ENCODE data around the gene GPR15LG.
A peak's percentile ranks its signal among the peaks of the same experiment; 100 is the strongest.

GPR15LG gene

GRCh38 chr10:84193846-84194423, 20.3 kb downstream of the GPR15LG start:
- DNase-seq (ENCODE audit: low read depth in 2 of 2): no peak

- DNase-seq (ENCODE audit: low read depth in 2 of 2): peak in 1 of 2 donors; percentile 38
These were observed 20.9 kb downstream of the GPR15LG start, which contains the start of gene CDHR1 for GRCh38 chr10:84194424-84195043. Gene CDHR1 (plus strand): TSS chr10:84194537. CDS start chr10:84194761, 224 bp downstream.

DNA sequence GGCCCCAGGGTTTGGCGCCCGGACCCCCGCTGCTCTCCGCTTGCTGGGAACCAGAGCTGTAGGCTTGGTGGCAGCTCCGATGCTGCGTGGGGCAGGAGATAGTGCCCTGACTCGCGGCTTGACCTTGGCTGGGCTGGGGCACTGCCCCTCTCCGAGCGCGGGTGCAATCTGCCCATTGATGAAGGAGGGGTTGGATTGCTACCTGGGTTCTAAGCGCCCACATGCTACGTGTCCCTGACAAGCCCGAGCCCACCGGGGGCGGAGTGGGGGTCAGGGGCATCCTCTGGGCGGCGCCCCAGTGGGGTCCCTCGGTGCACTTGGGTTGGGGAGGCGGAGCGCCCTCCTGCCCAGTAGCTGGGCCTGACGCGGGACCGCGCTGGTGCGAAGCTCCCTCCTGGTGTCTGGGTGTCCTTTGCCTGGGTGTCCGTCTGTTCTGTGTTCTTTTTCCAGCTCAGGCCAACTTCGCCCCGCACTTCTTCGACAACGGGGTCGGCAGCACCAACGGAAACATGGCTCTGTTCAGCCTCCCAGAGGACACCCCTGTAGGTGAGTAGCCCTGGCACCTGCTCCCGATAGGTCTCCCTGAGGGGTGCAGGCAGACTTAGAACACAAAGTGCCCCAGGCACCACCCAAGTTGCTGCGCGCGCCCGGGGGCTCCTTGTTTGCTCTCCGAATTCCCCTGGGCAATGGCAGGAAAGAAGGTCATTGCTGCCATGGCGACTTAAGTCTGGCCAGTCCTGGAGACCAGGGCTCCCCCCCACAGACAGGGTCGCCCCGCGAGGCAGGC, 21.6 kb downstream of the GPR15LG start:
- no peak for DNase-seq (ENCODE audit: low read depth in 2 of 2)

DNA sequence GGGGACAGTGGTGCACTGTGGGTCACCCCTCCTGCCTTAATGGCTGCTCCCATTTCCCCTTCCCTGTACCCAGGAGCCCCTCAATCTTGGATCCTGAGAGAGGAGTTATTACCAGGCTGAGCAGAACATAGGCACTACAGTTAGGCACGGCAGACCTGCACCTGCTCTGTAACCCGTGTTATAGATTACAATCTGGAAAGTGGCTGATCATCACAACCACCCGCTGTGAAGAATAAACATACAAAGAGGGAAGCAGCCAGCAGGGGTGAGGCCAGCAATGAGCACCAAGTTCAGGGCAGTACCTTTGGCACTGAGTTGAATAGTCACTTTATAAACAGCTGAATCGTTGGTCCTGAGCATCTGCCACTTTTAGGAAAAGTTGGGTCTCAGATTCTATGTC, 22.5 kb downstream of the GPR15LG start:
- DNase-seq (ENCODE audit: low read depth in 2 of 2): no peak

DNA sequence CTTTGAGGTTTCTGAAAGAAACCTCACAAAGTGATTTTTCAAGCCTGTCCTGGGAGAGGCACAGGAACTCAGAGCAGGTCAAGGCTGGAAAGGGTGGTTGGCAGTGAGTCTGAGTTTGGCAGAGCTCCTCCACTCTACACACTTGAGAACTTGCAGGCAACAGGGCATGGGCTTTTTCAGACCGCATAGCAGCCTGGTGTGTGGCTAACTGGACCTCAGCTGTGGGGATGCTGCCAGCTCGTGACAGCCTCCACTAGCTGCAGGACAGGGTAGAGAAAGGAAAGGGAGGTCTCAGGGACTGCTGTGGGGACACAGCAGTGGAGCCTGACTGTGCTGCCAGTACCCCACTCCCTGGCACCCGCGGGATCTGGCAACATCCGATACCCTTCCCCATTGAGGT, 23.3 kb downstream of the GPR15LG start:
- DNase-seq (ENCODE audit: low read depth in 2 of 2): no peak

- DNase-seq (ENCODE audit: low read depth in 2 of 2): no peak
These were observed 24.0 kb downstream of the GPR15LG start for GRCh38 chr10:84197643-84198042.

- no peak for DNase-seq (ENCODE audit: low read depth in 2 of 2)
These were observed 24.8 kb downstream of the GPR15LG start for GRCh38 chr10:84198206-84198915.

DNA sequence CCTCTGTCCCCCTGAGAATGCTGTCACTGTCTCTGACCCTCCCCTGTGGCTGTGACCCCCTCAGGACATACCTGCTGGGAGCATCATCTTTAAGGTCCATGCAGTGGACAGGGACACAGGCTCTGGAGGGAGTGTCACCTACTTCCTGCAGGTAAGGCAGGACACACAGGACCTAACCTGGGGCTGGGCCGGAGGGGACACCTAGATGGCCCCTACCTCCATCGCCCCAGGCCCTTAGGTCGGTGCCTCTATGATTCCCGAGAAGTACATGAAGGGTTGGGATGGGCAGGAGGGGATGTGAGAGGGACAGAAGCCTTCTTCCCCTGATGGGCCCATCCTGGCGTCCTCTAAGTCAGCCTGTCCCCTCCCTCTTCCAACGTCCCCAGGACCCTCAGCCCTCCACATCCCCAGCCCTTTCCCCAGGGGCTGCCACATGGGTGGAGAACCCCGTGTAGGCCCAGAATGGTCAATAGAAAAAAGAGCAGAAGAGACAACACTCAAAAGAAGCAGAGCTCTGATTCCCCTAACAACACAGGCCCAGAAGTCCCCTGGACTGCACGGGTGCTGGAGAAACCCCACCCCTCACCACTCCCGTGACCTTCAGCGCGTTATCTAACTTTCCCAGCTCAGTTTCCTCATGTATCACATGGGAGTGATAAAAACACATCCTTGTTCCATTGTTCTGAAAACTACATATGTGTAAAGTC, 27.1 kb downstream of the GPR15LG start:
- no peak for DNase-seq (ENCODE audit: low read depth in 2 of 2)

GRCh38 chr10:84201244-84201606, 27.6 kb downstream of the GPR15LG start:
- DNase-seq (ENCODE audit: low read depth in 2 of 2): no peak

DNA sequence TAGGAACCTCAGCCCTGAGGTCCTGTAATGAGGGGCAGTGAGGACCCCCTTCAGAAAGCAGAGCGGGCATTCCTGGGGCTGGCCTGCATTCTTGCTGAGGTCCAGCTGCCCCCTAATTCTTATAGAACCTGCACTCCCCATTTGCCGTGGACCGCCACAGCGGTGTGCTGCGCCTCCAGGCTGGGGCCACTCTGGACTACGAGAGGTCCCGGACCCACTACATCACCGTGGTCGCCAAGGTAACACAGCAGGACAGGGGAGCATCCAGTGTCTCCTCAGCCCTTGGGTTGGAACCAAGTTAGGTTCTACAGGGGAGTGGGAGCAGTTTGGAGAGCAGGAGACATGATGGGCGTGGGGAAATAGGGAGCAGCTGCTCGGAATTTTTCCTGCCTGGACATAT, 28.1 kb downstream of the GPR15LG start:
- DNase-seq (ENCODE audit: low read depth in 2 of 2): no peak

DNA sequence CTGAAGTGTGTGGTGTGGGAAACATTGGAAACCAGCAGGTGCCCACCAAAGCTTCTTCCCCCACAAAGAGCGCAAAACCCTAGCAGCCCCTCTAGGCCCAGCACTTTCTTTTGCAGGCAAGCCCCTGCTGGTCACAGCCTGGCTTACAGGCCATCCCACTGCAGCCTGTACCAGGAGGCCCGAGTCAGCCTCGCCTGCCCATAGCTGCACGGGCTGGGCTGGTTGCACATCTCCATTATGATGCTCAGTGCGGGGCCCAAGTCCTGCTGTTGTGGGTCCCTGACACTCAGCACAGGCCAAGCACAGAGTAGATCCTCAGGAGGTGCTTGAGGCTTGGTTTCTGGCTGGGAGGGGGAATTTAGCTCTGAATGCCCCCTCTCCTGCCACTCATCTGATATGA, 28.7 kb downstream of the GPR15LG start:
- no peak for DNase-seq (ENCODE audit: low read depth in 2 of 2)

DNA sequence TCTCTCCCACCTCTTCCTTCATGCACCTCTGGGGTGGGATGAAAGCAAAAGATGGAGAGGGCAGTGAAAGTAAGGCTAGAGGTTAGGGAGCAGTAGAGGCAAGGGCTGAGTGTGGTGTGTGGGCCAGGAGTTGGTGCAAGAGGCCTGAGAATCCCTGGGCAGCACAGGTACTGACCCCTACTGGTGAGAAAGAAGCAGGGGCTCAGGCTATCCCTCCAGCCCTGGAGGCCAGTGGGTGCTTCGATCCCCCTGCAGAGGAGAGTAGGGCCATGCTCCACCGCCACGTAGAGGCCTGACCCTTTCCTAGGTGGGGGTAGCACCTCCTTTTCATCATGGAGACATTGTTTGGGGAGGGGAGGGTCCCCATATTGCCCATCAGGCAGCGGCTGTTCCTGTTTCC, 30.5 kb downstream of the GPR15LG start:
- no peak for DNase-seq (ENCODE audit: low read depth in 2 of 2)

- no peak for DNase-seq (ENCODE audit: low read depth in 2 of 2)
These were observed 31.0 kb downstream of the GPR15LG start for GRCh38 chr10:84204610-84205009.

DNA sequence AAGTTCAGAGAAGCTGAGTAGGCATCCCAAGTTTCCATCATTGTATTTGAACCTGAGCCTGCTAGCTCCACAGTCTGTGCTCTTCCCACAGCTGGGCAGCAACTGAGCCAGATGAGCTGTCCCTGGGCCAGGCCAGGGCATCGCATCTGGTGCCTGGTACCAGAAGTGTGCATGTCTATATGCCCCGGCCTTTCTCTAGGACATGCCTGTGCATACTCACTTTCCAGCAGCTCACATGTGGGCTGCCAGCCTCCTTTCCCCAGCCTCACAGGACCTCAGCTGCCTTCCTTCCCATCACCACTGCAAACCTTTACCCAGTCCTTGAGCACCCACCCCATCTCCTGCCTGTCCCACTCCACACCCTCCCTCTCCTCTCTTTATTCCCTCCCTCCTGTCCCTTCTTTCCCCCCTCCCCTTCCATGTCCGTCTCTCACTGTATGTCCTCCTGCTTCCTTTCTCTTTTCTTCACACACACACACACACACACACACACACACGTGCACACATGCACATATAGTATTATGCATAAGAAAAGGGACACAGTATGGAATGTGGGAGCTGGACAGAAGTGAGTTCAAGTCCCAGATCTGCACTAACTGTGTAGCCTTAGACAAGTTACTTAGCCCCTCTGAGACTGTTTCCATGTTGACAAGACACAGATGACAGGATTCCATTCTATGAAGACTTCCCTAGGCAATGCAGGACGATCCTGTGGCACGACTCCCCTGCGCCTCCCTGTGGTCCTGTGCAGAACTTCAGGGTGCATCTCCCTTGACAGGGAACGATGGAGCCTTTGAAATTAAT, 31.6 kb downstream of the GPR15LG start:
- DNase-seq (ENCODE audit: low read depth in 2 of 2): peak; percentile 37 to 49

DNA sequence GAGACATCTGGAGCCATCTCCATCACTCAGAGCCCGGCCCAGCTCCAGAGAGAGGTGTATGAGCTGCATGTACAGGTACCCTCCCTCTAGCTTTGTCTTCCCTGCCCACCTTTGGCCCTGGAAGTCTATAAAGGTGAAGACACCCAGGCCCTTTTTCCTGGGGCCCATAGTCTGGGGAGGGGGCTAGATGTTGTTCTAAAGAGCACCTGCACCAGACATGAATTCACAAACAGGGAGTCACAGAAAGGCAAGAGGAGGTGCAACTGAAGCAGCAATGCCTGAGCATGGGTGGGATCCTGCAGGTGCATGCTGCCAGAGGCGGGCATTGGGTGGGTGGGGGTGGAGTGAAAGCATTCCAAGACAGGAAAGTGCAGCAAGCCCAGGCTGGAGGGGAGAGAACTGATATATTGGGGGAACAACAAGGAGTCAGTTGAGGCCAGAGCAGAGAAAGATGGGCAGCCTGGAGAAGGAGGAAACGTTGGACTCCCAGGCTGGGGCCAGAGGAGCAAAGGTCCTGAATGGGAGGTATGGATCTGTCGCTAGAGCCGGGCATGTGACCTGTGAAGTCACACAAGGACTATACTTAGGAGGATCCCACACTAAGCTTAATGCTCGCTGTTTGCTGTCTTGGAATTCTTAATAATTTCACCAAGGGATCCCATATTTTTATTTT, 32.4 kb downstream of the GPR15LG start:
- no peak for DNase-seq (ENCODE audit: low read depth in 2 of 2)

GRCh38 chr10:84208023-84208422, 34.4 kb downstream of the GPR15LG start:
- DNase-seq (ENCODE audit: low read depth in 2 of 2): no peak

DNA sequence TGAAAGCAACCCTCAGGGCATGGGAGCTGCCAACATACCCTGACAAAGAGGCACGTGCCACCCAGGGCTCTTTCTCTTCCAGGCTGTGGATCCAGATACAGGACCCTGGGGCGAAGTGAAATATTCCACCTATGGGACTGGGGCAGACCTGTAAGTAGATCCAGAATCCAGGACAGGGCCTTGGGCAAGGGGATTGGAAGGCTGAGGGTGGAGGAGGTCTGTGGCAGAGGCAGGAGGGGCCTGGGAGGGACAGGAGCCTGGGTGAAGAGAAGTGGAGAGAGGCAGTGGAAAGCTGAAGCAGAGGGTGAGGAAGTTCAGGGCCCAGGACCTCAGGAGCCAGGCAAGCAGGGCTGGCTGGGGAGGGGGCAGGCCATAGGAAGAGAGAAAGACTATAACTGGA, 38.0 kb downstream of the GPR15LG start:
- no peak for DNase-seq (ENCODE audit: low read depth in 2 of 2)

DNA sequence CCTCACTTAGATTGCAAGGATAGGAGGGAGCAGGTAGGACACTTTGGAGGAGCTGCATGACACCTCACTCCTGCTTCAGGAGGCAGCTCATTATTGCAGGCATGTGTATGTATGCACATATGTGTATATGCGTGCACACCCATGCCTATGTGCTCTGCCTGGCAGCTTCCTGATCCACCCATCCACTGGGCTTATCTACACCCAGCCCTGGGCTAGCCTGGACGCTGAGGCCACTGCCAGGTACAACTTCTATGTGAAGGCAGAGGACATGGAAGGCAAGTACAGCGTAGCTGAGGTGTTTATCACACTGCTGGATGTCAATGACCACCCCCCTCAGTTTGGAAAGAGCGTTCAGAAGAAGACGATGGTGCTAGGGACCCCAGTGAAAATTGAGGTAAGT, 38.4 kb downstream of the GPR15LG start:
- DNase-seq (ENCODE audit: low read depth in 2 of 2): no peak

- DNase-seq (ENCODE audit: low read depth in 2 of 2): no peak
These were observed 39.5 kb downstream of the GPR15LG start for GRCh38 chr10:84213076-84213475.

- no peak for DNase-seq (ENCODE audit: low read depth in 2 of 2)
These were observed 40.5 kb downstream of the GPR15LG start for GRCh38 chr10:84214046-84214572.

All from stimulated activated CD4-positive, alpha-beta T cell treated with anti-CD3 and anti-CD28 coated beads, Interleukin-1b, Interleukin-23, amount 100 ng/mL, for 4 hours (primary cell).